Tibial artery (tissue), 4 donors: ENCODE results near the gene COX7C.
"Not testable (repeated sequence)": the region's sequence is repeated elsewhere in the genome, so short reads cannot be mapped to it uniquely, and the experiment has no call there.

Source experiments
- DNase-seq, 2 donors: peaks; one replicate each; pipeline ENCODE4 v3.0.0-alpha.2; 2019
- H3K27ac ChIP-seq, 2 donors: fragments of 200-600 bp; sonication (generic) in 1 of 2; 1 replicate in 1 of 2; 2 replicates in 1 of 2; pipeline ENCODE4 v1.5.1; 2018 to 2019; ENCODE audit warnings: mild to moderate bottlenecking in 1 of 2
- H3K27me3 ChIP-seq, 2 donors: fragments of 200-600 bp; sonication (generic) in 1 of 2; one replicate each; pipeline versions ENCODE4 v1.5.1 to v1.6.0; 2016 to 2019
- H3K36me3 ChIP-seq, 3 donors: fragments of 200-600 bp; sonication (generic) in 2 of 3; one replicate each; pipeline ENCODE4 v1.5.1; 2016 to 2019; ENCODE audit warnings: mild to moderate bottlenecking in 2 of 3
- H3K4me1 ChIP-seq, 4 donors: fragments of 200-600 bp; sonication (generic) in 2 of 4; 1 replicate in 3 of 4; 2 replicates in 1 of 4; pipeline ENCODE4 v1.5.1; 2016 to 2019
- H3K4me3 ChIP-seq, 2 donors: fragments of 200-600 bp; sonication (generic) in 1 of 2; 1 replicate in 1 of 2; 2 replicates in 1 of 2; pipeline ENCODE4 v1.5.1; 2018 to 2019; ENCODE audit warnings: mild to moderate bottlenecking in 2 of 2
- H3K9me3 ChIP-seq, 3 donors: fragments of 200-600 bp; sonication (generic) in 1 of 3; one replicate each; pipeline ENCODE4 v1.5.1; 2016 to 2019
- CTCF ChIP-seq, 2 experiments: fragments of 200-600 bp in 1 of 2; fragments of 450-650 bp in 1 of 2; IDR thresholded peaks; one replicate each; pipeline ENCODE4 v1.5.1; 2017 to 2019; ENCODE audit warnings: antibody characterized with exemption in 2 of 2, mild to moderate bottlenecking in 1 of 2, moderate library complexity in 1 of 2
- intact Hi-C: fragments of 100-400 bp; cut with DNase I; formaldehyde crosslinking; loops from one replicate; pipeline ENCODE4 v1.15.0; 2023; ENCODE audit warnings: low total_unique reads

COX7C gene

GRCh38 chr5:86644843-86645242 is 27.1 kb downstream of the COX7C start:
- no peaks in the 10 kb centered on the region for H3K27me3 ChIP-seq
- intact Hi-C loops = no loop called here
- H3K27ac ChIP-seq = no peak overlapping the region
- H3K4me1 ChIP-seq = no peaks in the 10 kb centered on the region
- H3K36me3 ChIP-seq = no peaks in the 10 kb centered on the region
- H3K9me3 ChIP-seq = no peaks in the 10 kb centered on the region
- no peak for TF ChIP-seq CTCF (IDR thresholded peaks at IDR 0.05)
- no peak overlapping the region for H3K4me3 ChIP-seq
- no peak for DNase-seq

- no peaks in the 10 kb centered on the region for H3K36me3 ChIP-seq
- intact Hi-C loops = no loop called here
- no peak for TF ChIP-seq CTCF (IDR thresholded peaks at IDR 0.05)
- H3K27me3 ChIP-seq = no peaks in the 10 kb centered on the region
- no peaks in the 10 kb centered on the region for H3K4me1 ChIP-seq
- no peak overlapping the region for H3K4me3 ChIP-seq
- no peaks in the 10 kb centered on the region for H3K9me3 ChIP-seq
- H3K27ac ChIP-seq = no peak overlapping the region
- no peak for DNase-seq
These were observed 28.1 kb downstream of the COX7C start for GRCh38 chr5:86645885-86646284.

GRCh38 chr5:86646671-86647070 is 28.9 kb downstream of the COX7C start:
- no peaks in the 10 kb centered on the region for H3K36me3 ChIP-seq
- no peaks in the 10 kb centered on the region for H3K27me3 ChIP-seq
- intact Hi-C loops = no loop called here
- no peak overlapping the region for H3K27ac ChIP-seq
- TF ChIP-seq CTCF (IDR thresholded peaks at IDR 0.05) = no peak
- no peak for DNase-seq
- no peak overlapping the region for H3K4me3 ChIP-seq
- no peaks in the 10 kb centered on the region for H3K9me3 ChIP-seq
- no peaks in the 10 kb centered on the region for H3K4me1 ChIP-seq

GRCh38 chr5:86649832-86650505 is 32.2 kb downstream of the COX7C start:
- H3K27ac ChIP-seq = no peak overlapping the region
- no peak for DNase-seq
- intact Hi-C loops = no loop called here
- H3K27me3 ChIP-seq = no peaks in the 10 kb centered on the region
- H3K4me1 ChIP-seq = no peaks in the 10 kb centered on the region
- no peaks in the 10 kb centered on the region for H3K36me3 ChIP-seq
- TF ChIP-seq CTCF (IDR thresholded peaks at IDR 0.05) = no peak
- no peak overlapping the region for H3K4me3 ChIP-seq
- no peaks in the 10 kb centered on the region for H3K9me3 ChIP-seq

- H3K27me3 ChIP-seq, H3K4me1 ChIP-seq, intact Hi-C loops, H3K4me3 ChIP-seq, H3K27ac ChIP-seq, H3K9me3 ChIP-seq, DNase-seq, H3K36me3 ChIP-seq: not testable (repeated sequence)
These were observed 43.0 kb downstream of the COX7C start for GRCh38 chr5:86660771-86661170.

GRCh38 chr5:86664173-86664572 is 46.4 kb downstream of the COX7C start:
- Histone ChIP-seq H3K4me1 (no peaks in the 10 kb centered on the region), H3K27ac (no peak overlapping the region), H3K27me3 (no peaks in the 10 kb centered on the region), H3K9me3 (peaks cover 0 to 10% (median 0%) of the 10 kb centered on the region in 3 donors), H3K4me3 (no peak overlapping the region), H3K36me3 (no peaks in the 10 kb centered on the region)
- no peak for DNase-seq
- TF ChIP-seq CTCF (IDR thresholded peaks at IDR 0.05) = no peak
- intact Hi-C loops = no loop called here
